GM18502 (cell line): ENCODE measurements around the gene CCDC3.

Experiments
- ATAC-seq: cut with Tn5 transposase; IDR thresholded peaks from one replicate; pipeline ENCODE4 v1.9.1; 2021; ENCODE audit warnings: mild to moderate bottlenecking; ENCODE audit not compliant: unreplicated experiment, poor library complexity

Gene CCDC3

DNA sequence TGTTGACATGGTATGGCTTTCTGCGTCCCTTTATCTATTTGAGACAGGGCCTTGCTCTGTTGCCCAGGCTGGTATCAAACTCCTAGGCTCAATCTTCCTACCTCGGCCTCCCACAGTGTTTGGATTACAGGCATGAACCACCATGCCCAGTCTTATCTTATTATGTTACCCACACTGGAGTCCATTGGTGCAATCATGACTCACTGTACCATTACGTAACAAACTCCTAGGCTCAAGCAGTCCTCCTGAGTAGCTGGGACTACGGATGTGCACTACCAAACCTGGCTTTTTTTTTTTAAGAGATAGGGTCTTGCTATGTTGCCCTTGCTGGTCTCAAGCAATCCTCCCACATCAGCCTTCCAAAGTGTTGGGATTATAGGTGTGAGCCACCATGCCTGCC, 66.7 kb downstream of the CCDC3 start:
- ATAC-seq, result no peak

DNA sequence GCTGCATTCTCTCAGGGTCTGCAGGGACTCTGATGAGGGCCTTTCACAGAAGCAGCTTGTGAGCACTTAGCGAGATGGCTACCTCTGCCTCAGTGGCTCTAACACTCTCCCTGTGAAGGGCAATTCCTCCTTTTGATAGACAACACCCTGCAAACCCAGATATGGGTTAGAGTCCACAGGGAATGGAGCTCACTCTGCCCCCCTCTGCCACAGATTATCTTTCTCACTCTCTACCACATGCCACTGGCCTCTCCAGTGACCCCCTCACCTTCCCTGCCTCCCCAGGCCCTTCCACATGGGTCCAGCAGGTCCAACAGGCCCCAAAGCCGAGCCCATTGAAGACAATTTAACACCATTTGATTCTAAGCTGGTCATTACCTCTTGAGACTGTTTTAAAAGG, 72.1 kb downstream of the CCDC3 start:
- ATAC-seq, result no peak

DNA sequence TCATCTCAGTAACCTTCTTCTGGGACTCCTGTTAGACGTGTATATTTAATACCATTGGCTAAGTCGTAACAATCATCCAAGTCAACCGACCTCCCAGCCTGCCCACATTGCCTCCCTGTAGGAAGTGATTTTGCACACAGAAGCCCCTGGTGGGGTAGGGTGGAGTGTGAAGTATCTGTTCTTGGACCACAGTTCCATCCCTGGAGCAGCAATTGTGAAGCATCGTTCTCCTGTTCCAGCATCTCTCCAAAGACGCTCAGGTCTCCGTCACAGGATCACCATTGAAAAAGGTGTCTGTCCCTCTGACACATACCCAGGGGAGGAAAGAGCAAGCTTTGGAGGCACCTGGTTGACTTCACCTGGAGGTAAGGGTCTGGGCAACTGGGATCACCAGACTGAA, 72.9 kb downstream of the CCDC3 start:
- no peak for ATAC-seq

DNA sequence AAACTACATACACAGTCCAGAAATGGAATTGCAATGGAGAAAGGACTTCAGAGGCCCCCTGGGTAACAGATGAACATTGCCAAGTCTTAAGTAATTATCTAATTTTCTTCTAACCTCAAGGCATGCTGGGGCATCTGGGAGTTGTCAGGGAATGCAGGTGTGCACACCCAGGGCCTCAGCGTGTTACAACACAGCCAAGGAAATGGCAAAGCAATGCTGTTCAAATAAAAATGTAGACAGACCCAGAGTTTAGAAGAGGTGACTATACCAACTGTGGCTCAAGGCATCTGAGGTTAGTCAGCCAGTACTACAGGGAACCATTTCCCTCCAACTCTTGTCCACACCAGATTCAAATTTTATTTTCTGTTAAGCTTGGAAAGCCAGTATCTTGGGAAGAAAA, 73.6 kb downstream of the CCDC3 start:
- no peak for ATAC-seq

DNA sequence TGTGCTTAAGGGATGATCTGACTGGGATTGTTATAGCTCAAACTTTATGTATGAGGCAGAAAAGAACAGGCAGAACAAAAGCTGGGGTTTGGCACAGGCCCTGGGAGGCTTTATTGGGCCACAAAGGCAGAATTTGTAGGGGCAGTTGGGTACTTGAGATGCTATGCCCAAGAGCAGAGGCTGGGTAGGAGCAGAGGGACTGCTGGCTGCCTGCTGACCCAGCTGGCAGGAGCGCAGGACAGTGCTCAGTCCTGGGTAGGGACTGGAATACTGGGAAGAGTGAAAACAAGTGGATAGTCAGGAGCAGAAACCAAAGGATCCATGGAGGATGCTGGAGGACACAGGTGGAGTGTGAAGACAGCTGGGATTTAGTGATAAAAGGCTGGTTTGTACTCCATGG, 75.7 kb downstream of the CCDC3 start:
- no peak for ATAC-seq

DNA sequence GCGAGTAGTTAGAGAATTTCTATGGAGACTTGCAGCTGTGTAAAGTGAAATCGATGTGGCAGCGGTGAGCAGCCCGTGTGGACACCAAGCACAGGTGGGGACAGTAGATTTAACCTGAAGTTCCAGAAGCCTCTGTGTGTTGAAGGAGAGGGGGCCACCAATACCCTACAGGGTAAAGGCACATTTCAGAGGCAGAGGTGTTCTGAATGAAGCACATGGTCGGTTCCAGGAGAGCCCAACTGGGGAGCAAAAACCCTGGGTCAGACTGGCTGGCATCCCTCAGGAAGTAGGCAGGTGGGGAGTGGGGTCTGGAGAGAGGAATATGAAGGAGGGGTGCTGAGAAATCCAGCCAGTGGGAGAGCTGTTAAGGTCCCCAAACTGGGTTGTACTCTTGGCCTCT, 76.6 kb downstream of the CCDC3 start:
- ATAC-seq, result no peak

DNA sequence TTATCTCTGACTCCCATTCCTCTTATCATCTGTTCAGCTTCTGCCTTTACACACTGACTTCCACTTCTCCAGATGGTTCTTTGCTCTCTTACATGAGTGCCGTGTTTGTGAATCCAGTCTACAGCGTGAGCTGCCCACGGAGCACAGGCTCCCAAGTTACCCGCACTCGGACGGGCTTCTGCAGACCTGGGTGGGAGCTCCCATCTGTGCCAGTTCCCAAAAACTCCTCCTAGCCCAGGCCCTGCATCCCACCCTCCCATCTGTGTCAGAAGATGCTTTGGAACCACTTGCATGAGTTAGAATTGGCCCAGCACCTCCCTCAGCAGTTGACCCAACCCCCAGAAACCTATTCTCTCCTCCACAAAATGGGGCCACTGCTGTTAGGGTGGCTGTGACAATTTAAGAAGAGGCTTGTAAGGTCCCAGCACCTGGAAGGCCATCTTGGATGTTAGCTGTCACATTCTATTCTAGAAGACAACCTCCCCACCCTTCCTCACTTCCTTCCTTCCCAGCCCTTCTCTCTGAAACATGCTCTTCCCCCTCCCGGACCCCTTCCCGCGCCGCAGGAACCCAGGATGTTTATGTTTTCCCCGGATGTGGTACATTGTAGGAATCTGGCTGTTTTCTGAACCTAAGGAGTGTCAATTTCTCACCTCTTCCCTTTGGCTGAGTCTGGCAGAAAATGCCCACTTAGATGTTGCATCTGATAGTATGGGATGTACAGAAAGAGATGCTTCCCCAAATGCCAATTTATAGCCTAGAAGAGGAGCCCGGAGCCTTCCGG, 79.2 kb downstream of the CCDC3 start:
- no peak for ATAC-seq

DNA sequence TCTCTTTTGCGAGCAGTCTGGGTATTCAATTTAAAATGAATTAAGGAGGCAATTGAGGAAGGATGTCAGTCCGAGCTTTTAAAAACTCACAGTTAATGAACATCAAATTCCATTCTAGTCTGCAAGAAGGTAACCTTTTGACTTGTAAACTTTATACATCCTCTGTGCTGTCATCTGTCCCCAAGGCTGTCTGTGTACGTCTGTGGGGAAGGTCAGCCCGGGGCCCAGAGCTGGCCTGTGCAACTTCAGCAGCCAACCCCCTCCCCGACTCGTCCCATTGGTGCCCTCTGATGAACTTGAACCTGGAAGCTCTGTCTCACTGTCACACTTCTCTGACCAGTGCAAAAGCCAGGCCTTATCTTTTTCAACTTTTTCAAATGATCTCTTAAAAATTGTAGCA, 80.3 kb downstream of the CCDC3 start:
- ATAC-seq, result no peak

DNA sequence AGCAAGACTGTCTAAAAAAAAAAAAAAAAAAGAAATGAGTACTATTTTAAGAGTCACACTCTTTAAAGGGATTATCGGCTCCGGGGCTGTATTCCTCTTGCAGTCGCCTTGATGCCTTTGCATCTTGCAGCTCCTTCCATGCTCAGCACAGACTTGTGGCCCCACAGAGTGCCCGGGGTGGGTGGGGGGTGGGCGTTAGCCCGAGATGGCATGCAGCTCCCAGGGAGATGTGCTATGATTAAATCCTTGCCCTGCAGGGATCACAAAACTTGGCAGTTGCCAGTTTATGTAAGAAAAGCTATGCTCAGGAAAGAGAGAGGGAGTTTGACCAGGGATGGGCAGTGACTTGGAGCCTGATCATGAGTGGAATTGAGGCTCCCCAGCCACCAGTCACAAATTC, 81.9 kb downstream of the CCDC3 start:
- ATAC-seq, result no peak

DNA sequence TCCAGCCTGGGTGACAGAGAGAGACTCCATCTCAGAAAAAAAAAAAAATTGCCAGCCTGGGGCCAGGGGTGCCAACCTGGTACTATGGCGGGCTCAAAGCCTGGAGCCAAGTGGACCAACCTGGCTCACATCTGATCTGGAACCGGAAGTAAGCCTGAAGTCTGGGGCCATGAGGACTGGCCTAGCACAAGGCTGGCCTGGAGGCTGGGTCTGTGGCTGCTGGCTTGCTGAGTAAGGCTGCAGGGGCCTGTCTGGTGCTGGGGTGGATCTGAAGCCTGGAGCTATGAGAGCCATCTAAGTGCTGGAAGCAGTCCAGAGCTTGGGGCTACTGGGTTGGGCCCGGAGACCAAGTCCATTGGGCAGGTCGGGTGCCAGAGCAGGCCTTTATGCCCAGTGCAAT, 84.9 kb downstream of the CCDC3 start:
- ATAC-seq, result no peak

DNA sequence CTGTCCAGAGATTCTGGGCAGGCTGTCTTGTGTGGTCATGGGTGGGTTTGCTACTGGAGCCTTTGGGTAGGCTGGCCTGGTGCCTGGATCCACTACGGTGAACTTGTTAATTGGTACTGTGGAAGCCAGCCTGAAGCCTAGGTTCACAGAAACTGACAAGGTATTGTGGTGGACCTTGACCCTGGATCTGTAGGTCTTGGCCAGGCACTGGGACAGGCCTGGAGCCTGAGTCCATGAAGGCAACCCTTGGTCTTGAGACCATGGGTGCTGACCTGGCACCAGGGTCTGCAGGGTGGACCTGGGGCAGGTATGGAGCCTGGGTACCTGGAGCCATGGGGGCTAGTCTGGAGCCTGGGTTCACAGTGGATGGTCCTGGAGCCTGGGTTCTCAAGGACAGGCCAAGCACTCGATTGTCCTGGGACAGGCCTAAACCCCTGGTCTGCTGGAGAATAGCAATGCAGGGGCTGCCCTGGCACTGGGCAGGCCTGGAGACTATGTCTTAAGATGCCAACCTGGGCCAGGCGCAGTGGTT, 85.8 kb downstream of the CCDC3 start:
- ATAC-seq, result no peak

DNA sequence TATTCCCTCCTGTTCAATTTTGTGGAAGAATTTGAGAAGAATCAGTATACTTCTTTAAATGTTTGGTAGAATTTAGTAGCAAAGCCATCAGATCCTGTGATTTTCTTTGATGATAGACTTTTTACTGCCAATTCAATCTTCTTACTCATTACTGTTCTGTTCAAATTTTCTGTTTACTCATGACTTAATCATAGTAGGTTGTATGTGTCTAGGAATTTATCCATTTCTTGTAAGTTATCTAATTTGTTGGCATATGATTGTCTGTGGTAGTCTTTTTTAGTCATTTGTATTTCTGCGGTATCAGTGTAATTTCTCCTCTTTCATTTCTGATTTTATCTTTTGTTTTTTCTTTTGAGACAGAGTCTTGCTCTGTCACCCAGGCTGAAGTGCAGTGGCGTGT, 87.4 kb downstream of the CCDC3 start:
- no peak for ATAC-seq

DNA sequence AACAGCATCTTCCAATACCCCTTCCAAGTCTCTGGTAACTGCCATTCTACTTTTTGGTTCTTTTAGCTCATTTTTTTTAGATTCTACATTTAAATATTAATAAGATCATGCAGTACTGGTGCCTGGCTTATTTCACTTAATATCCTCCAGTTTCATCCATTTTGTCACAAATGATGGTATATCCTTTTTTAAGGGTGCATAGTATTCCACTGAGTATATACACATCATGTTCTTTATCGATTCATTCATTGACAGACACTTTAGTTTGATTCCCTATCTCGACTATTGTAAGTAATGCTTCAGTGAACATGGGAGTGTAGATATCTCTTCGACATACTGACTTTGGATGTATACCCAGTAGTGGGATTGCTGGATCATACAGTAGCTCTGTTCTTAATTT, 89.7 kb downstream of the CCDC3 start:
- no peak for ATAC-seq

DNA sequence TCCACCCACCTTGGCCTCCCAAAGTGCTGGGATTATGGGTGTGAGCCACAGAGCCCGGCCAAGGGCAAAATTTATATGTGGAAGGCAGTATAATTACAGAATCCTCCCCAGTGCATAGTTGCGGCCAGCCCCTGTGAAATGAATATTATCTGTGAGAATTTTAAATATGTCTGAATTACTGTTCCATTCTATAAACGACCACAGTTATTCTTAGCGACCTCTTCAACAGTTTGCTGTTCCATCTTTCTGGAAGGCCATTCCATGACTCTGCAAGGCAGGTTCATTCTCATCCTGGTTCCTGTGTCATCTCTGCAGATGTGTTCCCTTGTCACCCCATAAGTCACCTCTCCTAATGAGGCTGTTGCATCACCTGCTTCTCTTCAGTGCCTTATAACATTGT, 90.7 kb downstream of the CCDC3 start:
- no peak for ATAC-seq

DNA sequence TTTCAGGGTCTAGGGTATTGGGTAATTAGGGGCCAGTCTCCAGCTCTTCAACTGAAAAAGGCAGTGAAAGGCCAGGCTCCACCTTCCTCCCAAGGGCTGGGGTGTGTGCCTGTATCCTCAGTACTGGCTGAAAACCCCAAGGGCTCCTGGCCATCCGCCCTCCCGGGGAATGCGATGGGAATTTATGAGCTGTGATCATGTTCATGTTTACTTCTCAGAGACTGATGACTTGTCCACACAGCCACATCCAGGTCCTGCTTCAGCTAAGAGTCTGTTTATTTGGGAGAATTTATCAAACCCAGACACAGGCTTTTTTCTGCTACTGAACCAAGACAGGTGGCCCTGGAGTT, 91.7 kb downstream of the CCDC3 start:
- no peak for ATAC-seq

DNA sequence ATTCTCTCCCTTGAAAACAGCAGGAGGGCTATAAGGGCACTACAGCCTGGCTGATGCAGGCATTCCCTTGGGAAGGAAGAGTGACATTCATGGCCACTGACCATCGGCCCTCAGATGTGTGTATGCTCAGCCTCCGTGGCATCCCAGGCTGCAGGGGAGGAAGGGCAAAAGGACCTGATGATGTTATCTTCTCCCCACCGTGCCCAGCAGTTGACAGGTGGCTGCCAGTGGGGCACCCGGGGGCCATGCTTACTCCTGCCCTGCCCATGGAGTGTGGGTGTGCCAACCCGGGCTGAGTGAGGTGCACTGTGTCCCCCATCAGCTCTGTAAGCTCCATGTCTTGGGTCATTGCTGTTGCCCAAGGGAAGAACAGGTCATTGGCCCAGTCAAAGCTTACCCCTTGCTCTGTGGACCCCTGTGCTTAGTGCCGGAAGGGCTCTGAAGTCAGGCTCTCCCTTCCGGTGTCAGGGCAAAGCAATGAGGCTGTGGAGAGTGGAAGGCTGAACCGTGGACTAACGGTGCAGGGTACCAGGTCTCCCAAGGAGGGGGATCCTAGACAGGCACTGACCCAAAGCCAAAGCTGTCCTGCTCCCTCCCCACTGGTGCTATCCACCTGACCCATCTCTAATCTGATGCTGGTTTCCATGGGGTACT, 92.2 kb downstream of the CCDC3 start:
- no peak for ATAC-seq

DNA sequence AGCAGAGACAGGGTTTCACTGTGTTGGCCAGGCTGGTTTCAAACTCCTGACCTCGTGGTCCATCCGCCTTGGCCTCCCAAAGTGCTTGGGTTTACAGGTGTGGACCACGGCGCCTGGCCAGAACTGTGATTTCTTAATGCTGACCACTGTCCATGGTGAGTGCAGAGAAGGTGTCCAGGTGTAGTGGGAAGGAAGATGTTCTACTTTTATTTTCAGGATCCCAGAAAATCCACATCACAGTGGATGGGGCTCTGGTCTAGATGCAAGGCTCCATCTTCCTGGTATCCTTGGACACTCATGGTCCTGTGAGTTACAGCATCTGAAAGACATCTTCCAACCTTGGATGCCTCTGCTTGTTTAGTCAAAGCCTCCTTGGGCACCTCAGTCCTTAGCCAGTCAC, 92.7 kb downstream of the CCDC3 start:
- no peak for ATAC-seq

DNA sequence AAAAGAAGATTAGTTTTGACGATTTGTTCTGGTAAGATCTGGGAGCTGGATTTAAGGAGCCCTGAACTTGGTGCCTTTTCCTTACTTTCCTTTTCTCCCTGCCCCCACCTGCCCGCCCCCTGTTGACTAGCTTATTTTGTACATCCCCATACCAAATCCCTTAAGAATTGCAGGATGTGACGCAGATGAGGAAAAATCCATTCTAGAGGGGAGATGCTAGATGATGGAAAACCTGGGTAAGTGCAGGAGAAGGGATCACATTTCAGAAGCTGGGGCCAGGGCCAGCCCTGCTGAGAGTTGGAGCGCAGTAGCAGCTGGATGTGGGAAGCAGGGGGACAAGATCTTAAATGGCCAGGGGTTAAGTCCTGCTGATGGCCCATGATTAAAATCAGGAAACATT, 93.9 kb downstream of the CCDC3 start:
- ATAC-seq, result no peak

DNA sequence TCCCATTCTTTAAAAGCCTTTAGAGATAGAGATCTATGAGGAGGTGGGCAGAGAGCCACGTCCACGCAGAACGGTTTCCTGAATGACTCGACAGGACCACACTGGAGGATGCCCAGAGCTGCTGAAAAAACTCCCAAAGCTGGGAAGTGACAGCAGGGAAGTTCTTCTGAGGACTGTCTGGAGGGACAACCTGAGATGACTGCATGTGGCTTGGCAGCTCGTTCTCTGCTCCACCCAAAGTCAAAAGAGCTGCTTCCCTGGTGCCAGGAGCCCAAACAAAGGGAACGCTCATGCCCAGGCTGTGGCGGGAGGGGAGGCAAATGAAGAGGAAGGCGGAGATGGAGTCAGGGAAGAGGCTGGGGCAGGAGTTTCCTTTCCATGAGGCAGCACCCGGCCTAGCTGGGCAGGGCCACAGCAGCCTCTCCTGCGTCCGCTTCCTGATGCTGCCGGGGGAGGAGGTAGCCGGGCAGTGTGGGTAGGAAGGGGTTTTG, 95.4 kb downstream of the CCDC3 start:
- ATAC-seq, result no peak

DNA sequence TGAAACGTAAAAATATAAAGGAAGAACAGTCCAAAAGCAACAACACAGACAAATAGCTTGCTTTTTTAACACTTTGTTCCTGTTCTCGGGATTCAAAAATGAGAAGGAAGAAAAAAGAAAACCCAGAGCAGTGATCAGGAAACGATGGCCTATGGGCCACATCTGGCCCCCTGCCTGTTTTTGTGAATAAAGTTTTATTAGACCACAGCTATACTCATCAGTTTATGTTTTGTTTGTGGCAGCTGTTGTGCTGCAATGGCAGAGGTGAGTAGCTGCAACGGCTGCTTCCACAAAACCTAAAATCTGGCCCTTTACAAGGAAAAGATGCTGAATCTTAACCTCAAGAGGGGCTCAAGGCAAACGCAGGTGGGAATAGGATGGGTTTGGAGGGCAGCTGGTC, 96.4 kb downstream of the CCDC3 start:
- ATAC-seq, result no peak

DNA sequence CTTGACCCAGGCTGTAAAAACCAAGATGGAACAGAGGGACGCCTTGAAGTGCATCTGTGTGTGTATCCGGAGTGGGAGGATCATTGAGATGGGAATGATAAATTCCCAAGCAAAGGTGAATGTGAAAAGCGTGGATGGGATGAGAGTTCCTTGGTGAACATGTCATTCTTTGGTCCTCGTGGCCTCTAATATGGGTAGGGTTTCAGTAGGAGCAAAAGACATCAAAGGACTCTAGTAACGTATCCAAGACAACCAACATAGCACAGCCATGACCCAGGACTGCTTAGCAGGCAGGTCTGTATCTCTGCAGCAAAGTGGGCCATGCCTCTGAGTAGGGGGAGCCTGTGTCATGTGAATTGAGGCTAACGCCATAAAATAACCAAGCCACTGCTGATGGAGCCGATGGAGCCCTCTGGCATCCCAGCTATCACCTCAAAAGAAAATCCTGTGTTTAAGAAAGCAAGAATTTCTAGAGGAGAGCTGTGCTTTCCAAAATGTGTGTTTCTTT, 98.6 kb downstream of the CCDC3 start:
- no peak for ATAC-seq

DNA sequence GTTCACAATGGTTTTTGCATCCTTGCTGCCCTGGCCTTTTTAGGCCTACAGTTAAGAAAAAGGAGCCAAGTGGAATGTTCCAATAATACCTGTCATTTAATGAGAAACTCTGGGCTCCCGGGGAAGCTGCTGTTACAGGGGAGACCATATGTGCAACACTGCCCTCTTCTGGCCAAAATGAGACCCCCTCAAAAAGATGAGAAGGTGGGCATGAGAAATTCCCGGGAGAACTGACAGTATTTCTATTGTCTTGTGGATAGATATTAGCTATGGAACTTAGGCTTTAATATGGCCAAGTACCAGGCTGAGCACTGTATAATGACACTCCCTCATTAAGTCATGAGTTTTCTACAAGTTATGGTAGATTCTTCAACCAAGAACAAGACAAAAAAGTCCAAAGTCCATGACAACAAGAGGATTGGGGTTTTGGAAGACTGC, 99.4 kb downstream of the CCDC3 start:
- ATAC-seq, result no peak
